ENCODE data around the gene TBCA. TPM values are rescaled to one million over a fixed set of nuclear protein-coding genes. Genes with fewer than 3 reads are reported as not detected.

TBCA gene
- total and polyA plus RNA-seq, 2 donors (not counting 3 experiments of a cell fraction or from before 2014, with no cell fraction given) = 48.2 to 206 TPM

DNA sequence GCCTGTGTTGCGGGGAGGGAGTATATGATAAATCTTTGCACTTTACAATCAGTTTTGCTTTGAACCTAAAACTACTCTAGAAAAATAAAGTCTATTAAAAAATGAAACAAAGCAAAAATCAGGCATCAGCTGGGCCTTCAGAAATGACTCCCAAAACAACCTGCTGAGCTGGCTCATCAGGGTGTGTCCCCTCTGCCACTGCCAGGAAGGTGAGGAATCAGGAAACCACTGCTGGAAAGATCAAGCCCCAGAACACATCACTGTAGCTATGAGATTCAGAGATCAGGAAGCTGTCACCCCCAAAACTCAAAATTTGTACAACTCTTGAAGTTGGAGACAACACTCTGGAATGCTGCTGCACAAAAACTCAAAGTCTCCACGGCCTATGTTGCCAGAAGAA, 40.5 kb upstream of the TBCA start:
- FAIRE-seq = no peak
- POLR2A ChIA-PET = no interaction called here
- intact Hi-C loops (cut with micrococcal nuclease) = no loop called here

GRCh38 chr5:77812926-77813589, 36.9 kb upstream of the TBCA start:
- no peak for FAIRE-seq
- Histone ChIP-seq H3K9me1 (replicated peaks; ENCODE audit: control insufficient read depth, extremely low read depth, insufficient read depth, low read length) (no peaks in the 10 kb centered on the region), H3K4me3 (replicated peaks in 1 of 3; ENCODE audit: insufficient read depth in 1 of 3, low read depth in 1 of 3, low read length in 3 of 3) (no peak overlapping the region), H3K4me2 (ENCODE audit: insufficient read depth, low read length) (no peak overlapping the region), H3K36me3 (ENCODE audit: control insufficient read depth in 2 of 2, extremely low read depth in 1 of 2, insufficient read depth in 2 of 2, low read length in 2 of 2) (no peaks in the 10 kb centered on the region), H3K9me3 (replicated peaks; ENCODE audit: control insufficient read depth, insufficient read depth, low read length) (no peaks in the 10 kb centered on the region), H3K9ac (replicated peaks; ENCODE audit: extremely low read depth, insufficient read depth, low read length) (no peak overlapping the region), H3K27me3 (ENCODE audit: control insufficient read depth in 2 of 2, insufficient read depth in 2 of 2, low read length in 2 of 2) (peaks cover 0 to 12% of the 10 kb centered on the region in 2 experiments), H3K79me2 (ENCODE audit: control insufficient read depth, insufficient read depth, low read length) (no peaks in the 10 kb centered on the region), H3K4me1 (ENCODE audit: control insufficient read depth, extremely low read depth, insufficient read depth, low read length) (no peaks in the 10 kb centered on the region), H2AFZ (ENCODE audit: low read depth, low read length) (no peak overlapping the region), H4K20me1 (replicated peaks; ENCODE audit: control insufficient read depth, extremely low read depth, insufficient read depth, low read length) (no peaks in the 10 kb centered on the region), H3K27ac (ENCODE audit: insufficient read depth, low read depth, low read length) (no peak overlapping the region)
- CTCF ChIA-PET = interaction anchor here (1.4 kb wide), 1 partner anchor 12 kb away, joined by 3 read pairs; no protein-coding TSS in a partner anchor
- POLR2A ChIA-PET = no interaction called here
- no TSS peak for BruUV-seq (replicated peaks)
- DNase-seq (ENCODE audit: low read depth, low spot score) = no peak
- intact Hi-C loops (cut with micrococcal nuclease) = no loop called here
- TF ChIP-seq, protein P1, sequence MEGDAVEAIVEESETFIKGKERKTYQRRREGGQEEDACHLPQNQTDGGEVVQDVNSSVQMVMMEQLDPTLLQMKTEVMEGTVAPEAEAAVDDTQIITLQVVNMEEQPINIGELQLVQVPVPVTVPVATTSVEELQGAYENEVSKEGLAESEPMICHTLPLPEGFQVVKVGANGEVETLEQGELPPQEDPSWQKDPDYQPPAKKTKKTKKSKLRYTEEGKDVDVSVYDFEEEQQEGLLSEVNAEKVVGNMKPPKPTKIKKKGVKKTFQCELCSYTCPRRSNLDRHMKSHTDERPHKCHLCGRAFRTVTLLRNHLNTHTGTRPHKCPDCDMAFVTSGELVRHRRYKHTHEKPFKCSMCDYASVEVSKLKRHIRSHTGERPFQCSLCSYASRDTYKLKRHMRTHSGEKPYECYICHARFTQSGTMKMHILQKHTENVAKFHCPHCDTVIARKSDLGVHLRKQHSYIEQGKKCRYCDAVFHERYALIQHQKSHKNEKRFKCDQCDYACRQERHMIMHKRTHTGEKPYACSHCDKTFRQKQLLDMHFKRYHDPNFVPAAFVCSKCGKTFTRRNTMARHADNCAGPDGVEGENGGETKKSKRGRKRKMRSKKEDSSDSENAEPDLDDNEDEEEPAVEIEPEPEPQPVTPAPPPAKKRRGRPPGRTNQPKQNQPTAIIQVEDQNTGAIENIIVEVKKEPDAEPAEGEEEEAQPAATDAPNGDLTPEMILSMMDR (IDR thresholded peaks at IDR 0.05; ENCODE audit: extremely low read depth in 1 of 2, insufficient read depth in 1 of 2, low read depth in 1 of 2, low read length in 2 of 2) = no peak
- no peak for TF ChIP-seq POLR2A (IDR thresholded peaks at IDR 0.05; ENCODE audit: low read depth, low read length)
- TF ChIP-seq JUN (IDR thresholded peaks at IDR 0.05; ENCODE audit: borderline replicate concordance, insufficient read depth, insufficient read length, low read depth) = no peak
- TF ChIP-seq MYC (IDR thresholded peaks at IDR 0.05; ENCODE audit: low read depth, low read length) = no peak
- TF ChIP-seq POLR2AphosphoS5 (IDR thresholded peaks at IDR 0.05; ENCODE audit: insufficient read depth, low read depth, low read length) = no peak
- TF ChIP-seq MAX (IDR thresholded peaks at IDR 0.05; ENCODE audit: insufficient read depth, insufficient read length) = no peak
- no peak for TF ChIP-seq EZH2 (IDR thresholded peaks at IDR 0.05; ENCODE audit: borderline replicate concordance, low read depth, low read length, severe bottlenecking)
- no peak for TF ChIP-seq FOS (IDR thresholded peaks at IDR 0.05; ENCODE audit: borderline replicate concordance, insufficient read depth, low read length)
- no peak for TF ChIP-seq GATA2 (IDR thresholded peaks at IDR 0.05; ENCODE audit: insufficient read depth, insufficient read length, low read depth, low read length)
- dilution Hi-C loops (cut with MboI; ENCODE audit: extremely low pct_ligation_motif_present, low sequenced_read_pairs) = no loop called here

More for the DNA sequence above, 40.5 kb upstream of the TBCA start:
- Histone ChIP-seq H3K9me1 (replicated peaks; ENCODE audit: control insufficient read depth, extremely low read depth, insufficient read depth, low read length) (no peaks in the 10 kb centered on the region), H3K27ac (ENCODE audit: insufficient read depth, low read depth, low read length) (no peak overlapping the region), H4K20me1 (replicated peaks; ENCODE audit: control insufficient read depth, extremely low read depth, insufficient read depth, low read length) (no peaks in the 10 kb centered on the region), H3K4me3 (replicated peaks in 1 of 3; ENCODE audit: insufficient read depth in 1 of 3, low read depth in 1 of 3, low read length in 3 of 3) (no peak overlapping the region), H2AFZ (ENCODE audit: low read depth, low read length) (no peak overlapping the region), H3K9me3 (replicated peaks; ENCODE audit: control insufficient read depth, insufficient read depth, low read length) (no peaks in the 10 kb centered on the region), H3K36me3 (ENCODE audit: control insufficient read depth in 2 of 2, extremely low read depth in 1 of 2, insufficient read depth in 2 of 2, low read length in 2 of 2) (no peaks in the 10 kb centered on the region), H3K4me2 (ENCODE audit: insufficient read depth, low read length) (no peak overlapping the region), H3K27me3 (ENCODE audit: control insufficient read depth in 2 of 2, insufficient read depth in 2 of 2, low read length in 2 of 2) (peaks cover 4 to 6% of the 10 kb centered on the region in 2 experiments), H3K4me1 (ENCODE audit: control insufficient read depth, extremely low read depth, insufficient read depth, low read length) (no peaks in the 10 kb centered on the region), H3K79me2 (ENCODE audit: control insufficient read depth, insufficient read depth, low read length) (no peaks in the 10 kb centered on the region), H3K9ac (replicated peaks; ENCODE audit: extremely low read depth, insufficient read depth, low read length) (no peak overlapping the region)
- no TSS peak for BruUV-seq (replicated peaks)
- TF ChIP-seq FOS (IDR thresholded peaks at IDR 0.05; ENCODE audit: borderline replicate concordance, insufficient read depth, low read length) (no peak), GATA2 (IDR thresholded peaks at IDR 0.05; ENCODE audit: insufficient read depth, insufficient read length, low read depth, low read length) (no peak)
- CTCF ChIA-PET = interaction anchor here (0.6 to 1.1 kb wide), 2 partner anchors 9 to 1386 kb away, joined by 3 to 4 read pairs; no protein-coding TSS in a partner anchor
- dilution Hi-C loops (cut with MboI; ENCODE audit: extremely low pct_ligation_motif_present, low sequenced_read_pairs) = no loop called here
- no peak for DNase-seq (ENCODE audit: low read depth, low spot score)

Data from endothelial cell of umbilical vein (primary cell).